Effector CD4-positive, alpha-beta T cell (primary cell): ENCODE measurements around the gene DCPS.
"Not testable (repeated sequence)": the region's sequence is repeated elsewhere in the genome, so short reads cannot be mapped to it uniquely, and the experiment has no call there.

Experiments used
- DNase-seq: peaks from one replicate; pipeline ENCODE4 v3.0.0-alpha.2; 2020

Gene DCPS

GRCh38 chr11:126345759-126346585 is 42.1 kb downstream of the DCPS start:
- DNase-seq: no peak

GRCh38 chr11:126346586-126346940 is 42.7 kb downstream of the DCPS start:
- no peak for DNase-seq

- not testable (repeated sequence) for DNase-seq
These were observed 43.1 kb downstream of the DCPS start for GRCh38 chr11:126346946-126347345.

GRCh38 chr11:126347751-126348668 is 44.1 kb downstream of the DCPS start:
- no peak for DNase-seq

- DNase-seq: no peak
These were observed 45.1 kb downstream of the DCPS start for GRCh38 chr11:126348806-126349582.

DNA sequence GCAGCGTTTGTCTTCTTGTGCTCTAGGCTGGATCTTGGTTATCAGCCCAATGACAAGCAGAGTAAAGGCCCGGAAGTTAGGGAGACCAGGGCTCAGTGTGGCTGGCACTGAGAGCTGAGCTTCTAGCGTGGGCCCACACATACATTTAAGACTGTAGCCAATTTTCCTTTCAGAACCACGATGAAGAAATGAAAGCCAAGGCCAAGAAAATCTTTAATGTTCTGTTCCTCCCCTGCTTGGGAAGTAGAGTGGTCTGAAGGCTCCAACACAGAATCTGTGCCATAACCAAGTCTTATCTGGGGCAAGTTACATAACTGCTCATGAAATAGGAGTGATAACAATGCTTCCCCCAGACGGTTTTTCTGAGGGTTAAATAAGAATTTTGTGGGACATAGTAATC is 47.0 kb downstream of the DCPS start:
- DNase-seq: no peak

DNA sequence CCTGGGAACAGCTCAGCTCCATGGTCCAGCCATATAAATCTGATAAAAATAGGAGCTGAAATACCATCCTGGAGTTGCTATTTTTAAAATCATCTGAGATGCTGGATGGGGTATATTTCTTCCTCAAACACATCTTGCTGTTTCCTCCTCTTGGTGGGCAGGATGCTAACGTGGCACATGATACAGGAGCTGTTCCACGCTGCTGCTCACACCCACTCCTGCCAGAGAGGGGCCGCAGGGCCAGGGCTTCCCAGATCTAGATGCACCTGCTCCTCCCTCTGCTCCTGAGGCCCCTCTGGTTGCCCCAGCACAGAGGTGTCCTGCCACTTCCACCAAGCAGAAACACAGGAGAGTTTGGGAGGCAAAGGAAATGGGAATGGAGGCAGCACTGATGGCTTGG is 48.3 kb downstream of the DCPS start:
- DNase-seq: no peak

DNA sequence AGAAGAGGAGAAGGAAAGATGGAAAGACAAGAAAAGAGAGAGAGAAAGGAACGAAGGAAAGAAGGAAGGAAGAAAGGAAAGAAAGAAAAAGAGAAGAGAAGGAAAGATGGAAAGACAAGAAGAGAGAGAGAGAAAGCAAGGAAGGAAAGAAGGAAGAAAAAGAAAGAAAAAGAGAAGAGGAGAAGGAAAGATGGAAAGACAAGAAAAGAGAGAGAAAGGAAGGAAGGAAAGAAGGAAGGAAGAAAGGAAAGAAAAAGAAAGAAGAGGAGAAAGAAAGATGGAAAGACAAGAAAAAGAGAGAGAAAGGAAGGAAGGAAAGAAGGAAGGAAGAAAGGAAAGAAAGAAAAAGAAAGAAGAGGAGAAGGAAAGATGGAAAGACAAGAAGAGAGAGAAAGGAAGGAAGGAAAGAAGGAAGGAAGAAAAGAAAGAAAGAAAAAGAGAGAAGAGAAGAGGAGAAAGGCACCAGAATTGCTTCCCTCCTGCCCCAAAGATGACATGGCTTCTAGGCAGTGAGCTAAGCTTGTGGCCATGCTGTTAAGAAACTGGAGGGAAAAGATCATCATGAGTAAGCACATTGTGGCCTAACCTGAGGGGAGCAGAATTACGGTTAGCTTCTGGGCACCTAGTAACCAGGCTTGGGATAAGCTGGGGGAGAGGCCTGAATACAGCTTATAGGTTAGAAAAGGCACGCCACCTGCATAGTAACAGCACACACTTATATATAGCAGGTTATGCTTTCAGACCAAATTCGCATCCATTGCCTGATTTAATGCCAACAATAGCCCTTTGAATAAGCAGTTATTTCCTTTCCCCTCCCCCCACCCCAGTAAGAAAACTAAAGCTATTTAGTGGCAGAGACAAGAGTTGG is 49.3 kb downstream of the DCPS start:
- no peak for DNase-seq

DNA sequence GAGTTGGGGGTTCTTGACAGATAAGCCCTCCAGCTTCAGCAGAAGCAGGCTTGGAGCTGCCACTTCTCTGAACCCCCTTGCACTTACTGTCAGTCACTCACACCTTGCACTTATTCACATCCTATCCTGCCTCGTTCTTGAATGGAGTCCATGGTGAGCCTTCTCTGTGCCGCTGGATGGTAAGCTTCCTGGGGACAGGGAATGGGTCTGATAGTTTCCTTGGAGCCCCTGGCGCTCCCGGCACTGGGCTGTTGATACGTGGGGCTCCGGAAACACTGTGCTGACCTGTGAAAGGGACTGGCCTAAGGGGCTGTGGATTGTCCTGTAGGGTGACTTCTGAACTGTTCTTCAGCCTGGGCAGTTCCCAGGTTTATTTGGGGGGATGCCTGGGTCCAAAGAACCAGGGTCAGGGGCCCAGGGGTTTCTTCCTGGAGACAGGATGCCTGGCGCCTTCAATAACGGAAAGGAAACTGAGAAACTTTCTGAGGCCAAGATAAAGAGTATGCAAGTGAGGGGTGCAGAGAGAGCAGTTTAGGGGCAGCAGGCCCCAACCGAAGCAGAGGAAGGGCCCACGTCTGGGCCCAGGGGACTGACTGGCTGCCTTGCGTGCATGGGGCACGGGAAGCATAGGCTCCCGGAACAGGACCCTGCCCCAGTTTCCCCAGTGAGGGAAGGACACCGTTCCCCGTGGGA is 50.9 kb downstream of the DCPS start:
- DNase-seq: no peak

DNA sequence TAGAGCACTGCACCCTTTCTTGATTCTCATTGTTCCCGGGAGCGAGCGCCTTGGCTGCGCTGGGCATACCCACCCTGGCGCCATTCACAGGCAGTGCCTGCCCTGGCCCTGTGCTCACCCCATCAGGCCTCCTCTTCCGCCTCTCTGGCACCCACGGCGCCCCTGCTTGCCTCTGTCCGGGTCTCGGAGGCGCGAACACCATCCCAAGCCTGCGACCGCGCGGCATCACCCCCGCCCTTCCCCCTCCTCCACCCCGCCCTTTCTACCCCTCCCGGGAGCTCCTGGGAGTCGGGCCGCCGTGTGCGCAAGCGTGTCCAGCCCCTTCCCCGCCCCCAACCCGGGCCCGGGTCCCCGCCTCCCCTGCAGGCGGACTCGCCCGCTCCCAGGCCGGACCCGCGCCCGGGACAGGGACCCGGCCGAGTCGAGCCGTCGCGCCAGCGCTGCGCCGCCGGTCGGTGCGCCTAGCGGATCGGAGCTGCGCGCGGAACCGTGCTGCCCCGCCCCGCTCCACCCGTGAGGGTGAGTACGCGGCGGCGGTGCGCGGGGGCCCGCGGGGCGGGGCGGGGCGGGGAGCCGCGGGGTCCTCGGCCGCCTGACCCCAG is 51.6 kb downstream of the DCPS start, which contains the start of gene ST3GAL4:
ST3GAL4 (plus strand) TSS at position 363 of the 602 bp plus-strand sequence. CDS start 50,470 bp downstream, outside the sequence.
- peak; percentile 24 for DNase-seq

DNA sequence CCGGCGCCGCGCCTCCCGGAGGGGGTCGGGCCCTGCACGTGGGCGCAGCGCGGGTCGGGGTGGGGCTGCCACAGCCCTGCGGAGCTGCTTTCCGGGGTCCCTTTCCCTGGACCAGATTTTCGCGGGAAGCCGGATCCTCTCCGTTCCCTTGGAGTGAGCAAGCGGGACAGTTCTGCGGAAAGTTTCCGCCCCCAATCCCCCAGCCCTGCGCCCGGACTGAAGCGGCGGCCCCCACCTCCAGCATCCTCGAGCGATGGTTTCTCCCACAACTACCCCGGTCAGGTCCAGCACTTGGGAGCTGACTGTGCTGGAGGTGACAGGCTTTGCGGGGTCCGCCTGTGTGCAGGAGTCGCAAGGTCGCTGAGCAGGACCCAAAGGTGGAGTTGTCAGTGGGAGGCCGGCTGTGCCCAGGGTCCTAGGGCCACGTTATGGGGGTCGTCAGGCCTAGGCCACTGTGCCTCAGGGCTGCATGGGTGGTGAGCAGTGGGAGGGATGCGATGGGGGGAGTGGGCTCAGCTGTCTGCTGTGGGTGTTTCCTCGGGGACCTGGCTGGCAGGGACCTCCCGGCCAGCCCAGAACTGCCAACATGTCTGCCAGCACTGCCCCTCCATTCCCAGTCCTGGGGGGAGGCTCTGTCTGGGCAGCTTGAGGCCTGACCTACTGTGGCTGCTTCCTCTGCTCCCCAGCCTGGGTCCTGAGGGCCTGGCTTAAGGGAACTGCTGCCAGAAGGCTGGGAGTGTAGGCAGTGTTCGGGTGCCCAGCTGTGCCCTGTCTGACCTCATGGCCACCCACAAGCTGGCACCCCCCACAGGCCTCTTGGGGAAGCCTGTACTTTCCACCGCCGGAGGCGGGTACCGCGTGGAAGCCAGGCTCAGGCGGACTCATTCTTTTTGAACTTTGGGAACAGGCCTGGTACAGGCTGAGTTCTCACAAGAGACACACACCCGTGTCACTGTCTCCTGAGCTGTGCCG is 52.4 kb downstream of the DCPS start:
- DNase-seq: no peak

DNA sequence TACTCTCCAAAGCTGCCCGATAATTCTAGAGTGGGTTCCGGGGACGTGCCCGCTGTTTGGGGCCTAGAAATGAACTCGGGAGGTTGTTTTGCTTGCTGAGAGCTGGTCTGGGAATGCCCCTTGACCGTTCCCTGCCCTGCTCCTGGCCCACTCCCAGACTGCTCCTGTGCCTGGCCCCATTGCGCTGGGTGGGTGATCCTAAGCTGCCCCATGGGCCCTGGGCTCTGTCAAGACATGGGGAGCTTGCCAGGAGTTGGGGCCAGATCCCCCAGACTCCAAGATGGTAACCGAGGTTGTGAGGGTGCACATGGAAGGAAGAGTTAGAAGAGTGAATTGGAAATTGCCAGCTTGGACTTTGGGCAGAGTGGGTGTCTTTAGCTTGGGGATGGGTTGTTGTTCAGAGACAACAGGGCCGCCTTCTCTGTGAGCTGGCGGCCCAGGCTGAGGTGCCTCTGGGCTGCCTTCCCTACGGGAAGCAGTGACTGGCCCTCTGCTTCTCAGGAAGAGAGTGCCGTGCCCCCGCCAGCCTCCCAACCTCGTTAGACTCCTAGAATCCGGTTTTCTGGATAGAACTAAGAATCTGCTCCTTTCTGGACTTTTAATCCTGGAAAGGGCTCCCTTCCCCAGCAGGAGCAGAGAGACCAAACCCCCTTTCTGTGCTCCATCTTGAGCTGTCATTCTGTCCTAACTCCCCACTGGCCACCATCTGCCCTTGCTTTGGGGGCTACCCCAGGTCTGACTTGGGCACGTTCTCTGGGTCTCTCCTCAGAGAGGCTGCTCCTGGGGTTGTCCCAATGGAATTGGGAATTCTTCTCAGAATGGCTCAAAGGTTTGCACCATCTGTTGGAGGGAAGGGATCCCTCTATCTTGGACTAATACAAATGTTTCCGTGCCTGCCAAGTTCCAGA is 53.4 kb downstream of the DCPS start:
- no peak for DNase-seq

DNA sequence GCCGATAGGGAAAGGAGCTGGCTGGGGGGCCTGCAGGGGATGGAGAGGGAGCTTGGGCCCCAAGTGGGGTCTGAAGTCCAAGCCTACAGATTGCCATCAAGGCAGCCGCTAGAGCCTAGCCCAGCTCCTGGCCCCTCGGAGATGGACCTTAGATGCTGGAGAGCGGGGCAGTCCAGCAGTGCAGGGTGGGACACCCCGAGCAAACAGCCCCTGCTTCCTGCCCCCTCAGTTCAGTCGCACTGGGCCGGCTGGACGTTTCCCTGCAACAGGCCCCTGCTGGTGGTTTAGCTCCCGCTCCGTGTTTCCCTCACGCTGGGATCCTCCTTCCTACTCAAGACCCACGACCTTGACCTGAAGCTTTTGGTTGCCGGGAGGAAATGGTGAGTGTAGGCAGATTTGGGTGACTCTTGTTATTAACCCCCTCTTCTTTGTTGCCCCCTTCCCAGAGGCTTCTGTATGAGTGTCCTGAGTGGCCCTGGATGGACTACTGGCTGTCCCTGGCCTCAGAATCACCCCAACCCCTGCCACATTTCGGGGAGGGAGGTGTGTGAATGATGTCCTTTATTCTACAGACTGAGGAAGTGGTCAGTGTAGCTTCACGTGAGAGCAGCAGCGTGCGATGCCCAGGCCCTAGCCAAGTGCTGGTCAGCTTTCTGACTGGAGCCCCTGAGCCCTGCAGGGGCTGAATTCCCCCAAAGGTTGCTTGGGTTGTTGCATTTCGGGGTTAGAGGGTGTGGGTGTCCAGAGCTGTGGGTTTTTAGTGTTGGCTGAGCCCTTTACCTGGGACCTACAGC is 54.3 kb downstream of the DCPS start:
- no peak for DNase-seq

GRCh38 chr11:126358763-126359160 is 54.9 kb downstream of the DCPS start:
- no peak for DNase-seq

DNA sequence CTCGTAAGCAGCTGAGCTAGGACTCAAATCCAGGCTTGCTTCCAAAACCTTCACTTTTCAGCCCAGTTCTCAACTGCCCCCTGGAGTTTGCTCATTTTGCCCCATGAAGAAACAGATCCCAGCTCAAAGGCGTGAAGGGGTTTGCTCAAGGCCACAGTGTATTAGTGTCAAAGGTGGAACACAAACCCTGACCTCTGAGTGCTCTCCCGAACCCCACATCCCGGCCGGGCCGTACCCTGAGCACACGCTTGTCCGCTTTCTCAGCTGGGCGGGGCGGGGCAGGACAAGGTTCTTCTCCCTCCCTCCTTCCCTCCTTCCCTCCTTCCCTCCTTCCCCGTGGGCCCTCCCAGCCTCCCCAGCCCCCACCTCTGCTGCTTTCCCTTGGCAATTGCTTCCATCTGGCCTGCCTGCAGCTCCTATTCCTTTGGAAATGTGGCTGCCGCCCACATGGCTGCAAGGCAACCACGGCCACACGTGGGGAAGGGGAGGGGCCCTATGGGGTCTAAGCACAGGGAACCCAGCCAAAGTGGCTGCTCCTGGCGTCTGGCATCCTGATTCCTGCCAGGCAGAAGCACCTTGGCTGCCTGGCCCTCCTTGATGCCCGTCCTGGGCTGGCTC is 55.7 kb downstream of the DCPS start:
- no peak for DNase-seq

DNA sequence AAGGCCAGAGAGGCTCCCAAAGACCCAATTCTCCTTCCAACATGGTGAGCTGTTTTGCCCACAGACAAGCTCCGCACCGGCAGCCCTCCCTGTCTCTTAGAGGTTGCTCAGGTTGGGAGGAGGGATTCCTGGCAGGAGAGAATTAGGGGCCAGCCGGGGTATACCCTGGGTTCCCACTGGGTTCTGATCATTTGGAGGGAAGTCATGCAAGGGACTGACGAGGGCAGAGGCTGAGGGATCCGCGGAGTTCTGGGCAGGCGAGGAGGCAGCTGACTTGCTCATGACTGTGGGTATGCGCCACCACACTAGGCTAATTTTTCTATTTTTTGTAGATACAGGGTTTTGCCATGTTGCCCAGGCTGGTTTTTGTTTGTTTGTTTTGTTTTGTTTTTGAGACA is 56.2 kb downstream of the DCPS start:
- DNase-seq: no peak

GRCh38 chr11:126361400-126361799 is 57.5 kb downstream of the DCPS start:
- no peak for DNase-seq
